Tibial nerve (tissue), 3 donors: Measurements from ENCODE around the gene MAML3.

Experiments used
- POLR2A ChIP-seq, 2 donors: fragments of 450-650 bp; IDR thresholded peaks; one replicate each; pipeline ENCODE4 v1.6.1; 2017; ENCODE audit warnings: antibody characterized with exemption in 2 of 2, mild to moderate bottlenecking in 2 of 2, moderate library complexity in 2 of 2
- TF ChIP-seq, protein P1 (sequence below), 5 experiments: fragments of 200-600 bp in 3 of 5; fragments of 450-650 bp in 2 of 5; sonication (generic) in 3 of 5; IDR thresholded peaks; one replicate each; pipeline ENCODE4 v1.5.1; 2016 to 2019; ENCODE audit warnings: antibody characterized with exemption in 5 of 5, mild to moderate bottlenecking in 3 of 5, moderate library complexity in 2 of 5

DNA sequence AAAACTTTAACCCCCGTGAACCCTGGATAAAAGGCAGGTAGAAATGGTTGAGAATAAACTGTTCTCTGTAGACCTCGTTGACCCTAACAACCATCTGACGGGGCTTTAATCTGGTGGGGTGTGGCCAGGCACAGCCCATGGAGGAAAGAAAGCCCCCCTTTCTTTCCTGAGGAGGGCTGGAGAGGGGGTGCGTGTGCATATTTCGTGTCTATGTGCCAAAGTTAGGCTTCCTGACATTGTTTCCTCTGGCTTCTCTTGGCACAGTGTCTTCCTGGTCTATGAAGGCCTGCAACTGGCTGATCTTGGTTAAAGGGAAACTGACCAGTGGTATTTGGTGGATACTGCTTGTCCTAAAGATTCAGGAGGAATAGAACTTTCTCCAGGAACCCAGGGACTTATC is 391.3 kb downstream of the MAML3 start:
- no peak for TF ChIP-seq POLR2A (IDR thresholded peaks at IDR 0.05)
- TF ChIP-seq, protein P1, sequence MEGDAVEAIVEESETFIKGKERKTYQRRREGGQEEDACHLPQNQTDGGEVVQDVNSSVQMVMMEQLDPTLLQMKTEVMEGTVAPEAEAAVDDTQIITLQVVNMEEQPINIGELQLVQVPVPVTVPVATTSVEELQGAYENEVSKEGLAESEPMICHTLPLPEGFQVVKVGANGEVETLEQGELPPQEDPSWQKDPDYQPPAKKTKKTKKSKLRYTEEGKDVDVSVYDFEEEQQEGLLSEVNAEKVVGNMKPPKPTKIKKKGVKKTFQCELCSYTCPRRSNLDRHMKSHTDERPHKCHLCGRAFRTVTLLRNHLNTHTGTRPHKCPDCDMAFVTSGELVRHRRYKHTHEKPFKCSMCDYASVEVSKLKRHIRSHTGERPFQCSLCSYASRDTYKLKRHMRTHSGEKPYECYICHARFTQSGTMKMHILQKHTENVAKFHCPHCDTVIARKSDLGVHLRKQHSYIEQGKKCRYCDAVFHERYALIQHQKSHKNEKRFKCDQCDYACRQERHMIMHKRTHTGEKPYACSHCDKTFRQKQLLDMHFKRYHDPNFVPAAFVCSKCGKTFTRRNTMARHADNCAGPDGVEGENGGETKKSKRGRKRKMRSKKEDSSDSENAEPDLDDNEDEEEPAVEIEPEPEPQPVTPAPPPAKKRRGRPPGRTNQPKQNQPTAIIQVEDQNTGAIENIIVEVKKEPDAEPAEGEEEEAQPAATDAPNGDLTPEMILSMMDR (IDR thresholded peaks at IDR 0.05), result no peak
